PC-9 (cell line): Measurements from ENCODE around the gene KLK11. TPM values are rescaled to one million over a fixed set of nuclear protein-coding genes. Genes with fewer than 3 reads are reported as not detected.

Experiments
- BruUV-seq: library from RNA; stranded (reverse); fragments of 400-500 nt; replicated peaks from 2 replicates; lab custom pipeline; 2021; lab: Mats Ljungman, UMichigan
- CTCF ChIA-PET: fragments of 300-600 bp; sonication (Branson Sonifier 250); formaldehyde crosslinking; loops from one replicate; lab custom pipeline; 2022; ENCODE audit warnings: antibody characterized with exemption; lab: Charles Lee
- POLR2A ChIA-PET: fragments of 300-600 bp; sonication (Branson Sonifier 250); formaldehyde crosslinking; loops from one replicate; lab custom pipeline; 2022; ENCODE audit warnings: antibody characterized with exemption; ENCODE audit not compliant: unreplicated experiment; lab: Charles Lee
- DNase-seq, 2 experiments: peaks; one replicate each; pipeline versions ENCODE4 v3.0.0 to v3.0.0-alpha.2; 2015 to 2022; ENCODE audit warnings: mixed read lengths in 1 of 2
- H2AFZ ChIP-seq: fragments of 200-600 bp; sonication (generic); 2 replicates; pipeline ENCODE4 v1.8.1; 2017; ENCODE audit warnings: antibody characterized with exemption
- H3F3A ChIP-seq: fragments of 200-600 bp; sonication (generic); 2 replicates; pipeline ENCODE4 v1.8.1; 2017; ENCODE audit warnings: antibody characterized with exemption, mild to moderate bottlenecking, low read depth; ENCODE audit not compliant: insufficient read depth
- H3K27ac ChIP-seq: fragments of 200-600 bp; sonication (generic); 2 replicates; pipeline ENCODE4 v1.6.1; 2016; ENCODE audit warnings: mixed run types
- H3K27me3 ChIP-seq: fragments of 200-600 bp; sonication (generic); 2 replicates; pipeline ENCODE4 v1.6.1; 2016; ENCODE audit warnings: low read depth, mixed run types; ENCODE audit not compliant: insufficient read depth
- H3K36me3 ChIP-seq: fragments of 200-600 bp; sonication (generic); 2 replicates; pipeline ENCODE4 v1.6.1; 2016; ENCODE audit warnings: low read depth, mixed run types
- H3K4me1 ChIP-seq: fragments of 200-600 bp; sonication (generic); replicated peaks from 2 replicates; pipeline ENCODE4 v1.6.1; 2016; ENCODE audit warnings: mixed run types; ENCODE audit not compliant: insufficient read depth
- H3K4me2 ChIP-seq: fragments of 200-600 bp; sonication (generic); 2 replicates; pipeline ENCODE4 v1.6.1; 2017; ENCODE audit warnings: mixed run types
- H3K4me3 ChIP-seq: fragments of 200-600 bp; sonication (generic); 2 replicates; pipeline ENCODE4 v1.6.1; 2016; ENCODE audit warnings: mixed run types
- H3K79me2 ChIP-seq: fragments of 200-600 bp; sonication (generic); 2 replicates; pipeline ENCODE4 v1.6.1; 2017; ENCODE audit warnings: low read depth, mixed run types
- H3K9me2 ChIP-seq: fragments of 200-600 bp; sonication (generic); 2 replicates; pipeline ENCODE4 v1.8.1; 2017; ENCODE audit warnings: mild to moderate bottlenecking; ENCODE audit not compliant: insufficient read depth
- H3K9me3 ChIP-seq: fragments of 200-600 bp; sonication (generic); 2 replicates; pipeline ENCODE4 v1.8.1; 2016; ENCODE audit warnings: low read depth; ENCODE audit not compliant: insufficient read depth
- H4K20me1 ChIP-seq: fragments of 200-600 bp; sonication (generic); 2 replicates; pipeline ENCODE4 v1.8.1; 2017; ENCODE audit not compliant: insufficient read depth
- EZH2 ChIP-seq: fragments of 200-600 bp; sonication (generic); IDR thresholded peaks from 2 replicates; pipeline ENCODE4 v1.8.0; 2017; ENCODE audit warnings: antibody characterized with exemption, low read depth
- intact Hi-C: fragments of 100-400 bp; cut with micrococcal nuclease; formaldehyde crosslinking; loops from one replicate; pipeline ENCODE4 v1.10.0; 2022; ENCODE audit not compliant: unreplicated experiment
- total RNA-seq: library from RNA; stranded (reverse); gene quantifications from 2 replicates; pipeline ENCODE4 v1.2.3, GENCODE V29; 2021
- TF ChIP-seq, protein P1 (sequence below): fragments of 200-600 bp; sonication (generic); conservative IDR thresholded peaks from 2 replicates; pipeline ENCODE4 v1.6.1; 2017; ENCODE audit warnings: mixed run types, antibody characterized with exemption, mild to moderate bottlenecking, moderate library complexity

KLK11 gene
- total RNA-seq, 1 experiment from 2014 or later: 1.5 TPM

DNA sequence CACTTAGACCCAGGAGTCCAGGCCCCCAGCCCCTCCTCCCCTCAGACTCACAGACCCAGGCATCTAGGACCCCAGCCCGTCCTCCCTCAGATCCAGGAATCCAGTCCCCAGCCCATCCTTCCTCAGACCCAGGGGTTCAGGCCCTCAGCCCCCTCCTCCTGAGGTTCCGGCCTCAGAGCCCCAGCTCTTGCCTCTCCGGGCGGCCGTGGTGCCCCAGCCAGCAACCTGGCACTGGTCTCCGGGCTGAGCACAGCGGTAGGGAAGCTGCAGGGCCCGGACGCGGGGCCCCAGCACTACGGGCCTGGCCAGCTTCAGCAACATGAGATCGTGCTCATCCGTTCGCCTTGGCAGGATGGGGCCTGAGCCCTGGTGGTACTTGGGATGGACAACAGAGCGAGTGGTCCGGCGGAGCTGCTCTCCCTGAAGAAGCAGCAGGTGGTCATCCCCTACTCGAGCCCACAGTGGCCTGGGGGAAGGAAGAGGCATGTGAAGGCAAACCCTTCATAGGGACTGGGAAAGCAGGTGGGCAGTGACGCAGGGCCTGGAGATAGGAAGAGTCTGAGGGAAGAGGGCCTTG, 10.6 kb downstream of the KLK11 start:
- no peaks in the 10 kb centered on the region for H3K79me2 ChIP-seq
- intact Hi-C loops: loop anchor here (5.0 to 10.0 kb wide), 3 partner anchors 152 to 311 kb away; no protein-coding TSS in a partner anchor
- H4K20me1 ChIP-seq: no peaks in the 10 kb centered on the region
- no peak overlapping the region for H2AFZ ChIP-seq
- peaks cover 43% of the 10 kb centered on the region for H3F3A ChIP-seq
- no peaks in the 10 kb centered on the region for H3K27me3 ChIP-seq
- no TSS peak for BruUV-seq
- no peaks in the 10 kb centered on the region for H3K9me2 ChIP-seq
- CTCF ChIA-PET: interaction anchor here (0.5 to 1.5 kb wide), 3 partner anchors 48 to 82 kb away, joined by 3 to 6 read pairs (median 4); no protein-coding TSS in a partner anchor
- DNase-seq: no peak
- peaks cover 20% of the 10 kb centered on the region for H3K4me1 ChIP-seq
- POLR2A ChIA-PET: no interaction called here
- no peaks in the 10 kb centered on the region for H3K9me3 ChIP-seq
- H3K36me3 ChIP-seq: no peaks in the 10 kb centered on the region
- no peak overlapping the region for H3K4me3 ChIP-seq
- H3K4me2 ChIP-seq: no peak overlapping the region
- no peak overlapping the region for H3K27ac ChIP-seq
- TF ChIP-seq EZH2: no peak
- TF ChIP-seq, protein P1, sequence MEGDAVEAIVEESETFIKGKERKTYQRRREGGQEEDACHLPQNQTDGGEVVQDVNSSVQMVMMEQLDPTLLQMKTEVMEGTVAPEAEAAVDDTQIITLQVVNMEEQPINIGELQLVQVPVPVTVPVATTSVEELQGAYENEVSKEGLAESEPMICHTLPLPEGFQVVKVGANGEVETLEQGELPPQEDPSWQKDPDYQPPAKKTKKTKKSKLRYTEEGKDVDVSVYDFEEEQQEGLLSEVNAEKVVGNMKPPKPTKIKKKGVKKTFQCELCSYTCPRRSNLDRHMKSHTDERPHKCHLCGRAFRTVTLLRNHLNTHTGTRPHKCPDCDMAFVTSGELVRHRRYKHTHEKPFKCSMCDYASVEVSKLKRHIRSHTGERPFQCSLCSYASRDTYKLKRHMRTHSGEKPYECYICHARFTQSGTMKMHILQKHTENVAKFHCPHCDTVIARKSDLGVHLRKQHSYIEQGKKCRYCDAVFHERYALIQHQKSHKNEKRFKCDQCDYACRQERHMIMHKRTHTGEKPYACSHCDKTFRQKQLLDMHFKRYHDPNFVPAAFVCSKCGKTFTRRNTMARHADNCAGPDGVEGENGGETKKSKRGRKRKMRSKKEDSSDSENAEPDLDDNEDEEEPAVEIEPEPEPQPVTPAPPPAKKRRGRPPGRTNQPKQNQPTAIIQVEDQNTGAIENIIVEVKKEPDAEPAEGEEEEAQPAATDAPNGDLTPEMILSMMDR: no peak

DNA sequence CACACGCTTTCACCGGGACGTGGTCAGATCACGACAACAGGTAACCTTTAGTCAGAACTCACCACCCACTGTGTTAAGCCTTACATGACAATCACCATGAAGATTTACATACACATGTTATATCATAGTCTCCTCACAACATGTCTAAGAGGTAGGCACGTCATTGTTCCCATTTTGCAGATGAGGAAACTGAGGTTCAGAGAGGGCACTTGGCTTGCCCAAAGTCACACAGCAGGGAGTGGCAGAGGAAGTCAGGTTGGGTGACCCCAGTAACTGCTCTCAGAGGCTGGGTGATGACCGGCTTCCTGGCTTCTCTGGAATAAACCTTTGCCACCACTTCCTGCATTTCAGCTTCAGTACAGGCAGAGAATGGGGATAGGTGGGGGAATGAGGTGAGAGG, 12.2 kb downstream of the KLK11 start:
- Histone ChIP-seq H3K4me1 (peaks cover 21% of the 10 kb centered on the region), H3K9me2 (no peaks in the 10 kb centered on the region), H3K27me3 (no peaks in the 10 kb centered on the region), H3K4me2 (no peak overlapping the region), H3K79me2 (no peaks in the 10 kb centered on the region), H3F3A (peaks cover 33% of the 10 kb centered on the region), H4K20me1 (no peaks in the 10 kb centered on the region), H3K4me3 (no peak overlapping the region), H3K9me3 (no peaks in the 10 kb centered on the region), H3K36me3 (no peaks in the 10 kb centered on the region), H3K27ac (no peak overlapping the region), H2AFZ (no peak overlapping the region)
- CTCF ChIA-PET: interaction anchor here (0.6 kb wide), 1 partner anchor 57 kb away, joined by 10 read pairs; no protein-coding TSS in a partner anchor
- DNase-seq: no peak
- POLR2A ChIA-PET: no interaction called here
- intact Hi-C loops: loop anchor here (10.0 kb wide), 2 partner anchors 209 to 309 kb away; no protein-coding TSS in a partner anchor
- BruUV-seq: no TSS peak
- no peak for TF ChIP-seq EZH2
- TF ChIP-seq, protein P1: no peak

DNA sequence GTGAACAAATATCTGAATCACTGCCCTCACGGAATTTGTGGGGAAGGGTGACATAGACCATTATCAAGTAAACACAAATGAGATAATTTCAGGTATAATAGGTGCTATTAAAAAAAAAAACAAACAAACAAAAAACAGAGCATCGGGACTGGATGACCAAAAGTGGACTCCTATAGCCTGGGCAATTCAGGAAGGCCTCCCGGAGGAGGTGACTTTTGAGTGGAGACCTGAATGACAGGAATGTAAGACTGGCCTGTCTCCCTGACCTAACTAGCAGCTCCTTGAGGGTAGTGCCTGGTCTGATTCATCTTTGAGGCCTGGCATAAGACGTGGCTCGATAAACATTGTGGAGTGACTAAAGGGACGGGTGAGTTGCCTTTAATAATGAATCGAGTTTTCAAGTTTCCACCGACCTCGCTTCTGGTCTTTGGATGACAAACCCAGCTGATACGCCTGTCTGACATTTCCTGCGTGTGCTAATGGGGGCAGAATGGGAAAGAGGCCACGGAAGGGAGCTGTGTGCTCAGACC, 13.7 kb downstream of the KLK11 start:
- H2AFZ ChIP-seq: no peak overlapping the region
- no TSS peak for BruUV-seq
- no peak overlapping the region for H3K4me3 ChIP-seq
- H3K4me1 ChIP-seq: peaks cover 19% of the 10 kb centered on the region
- H3K27me3 ChIP-seq: no peaks in the 10 kb centered on the region
- CTCF ChIA-PET: interaction anchor here (0.7 kb wide), 1 partner anchor 130 kb away, joined by 3 read pairs; no protein-coding TSS in a partner anchor
- H3K9me3 ChIP-seq: no peaks in the 10 kb centered on the region
- intact Hi-C loops: loop anchor here (10.0 kb wide), 2 partner anchors 208 to 308 kb away; no protein-coding TSS in a partner anchor
- H4K20me1 ChIP-seq: no peaks in the 10 kb centered on the region
- TF ChIP-seq, protein P1: no peak
- TF ChIP-seq EZH2: no peak
- no peaks in the 10 kb centered on the region for H3K79me2 ChIP-seq
- H3K9me2 ChIP-seq: no peaks in the 10 kb centered on the region
- H3K36me3 ChIP-seq: no peaks in the 10 kb centered on the region
- H3K4me2 ChIP-seq: no peak overlapping the region
- POLR2A ChIA-PET: no interaction called here
- peaks cover 26% of the 10 kb centered on the region; the same call in 1 of the 2 replicates for H3F3A ChIP-seq
- DNase-seq: no peak
- H3K27ac ChIP-seq: no peak overlapping the region
